ENCODE measurements around the gene COL24A1. TPM values are rescaled to one million over a fixed set of nuclear protein-coding genes. Genes with fewer than 3 reads are reported as not detected.

The COL24A1 gene
- total and polyA plus RNA-seq, 2 donors (not counting 1 experiment from before 2014, with no cell fraction given): not detected

DNA sequence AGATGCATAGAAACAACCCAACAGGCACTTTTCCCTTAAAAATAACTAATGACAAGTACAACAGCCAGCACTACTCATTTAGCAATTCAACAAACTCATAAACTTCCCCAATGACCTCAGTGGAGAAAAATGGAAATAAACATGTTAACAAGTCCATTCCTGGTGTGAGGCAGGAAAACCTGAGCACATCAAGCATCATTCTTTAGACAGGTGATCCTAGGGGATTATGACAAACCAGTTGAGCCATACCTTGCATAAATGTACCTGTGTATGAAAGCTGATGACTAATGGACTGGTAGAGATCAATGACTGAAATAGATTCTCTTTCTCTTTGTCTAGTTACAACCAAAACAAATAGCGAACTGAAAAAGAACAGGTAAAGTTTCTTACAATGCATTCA, 7.0 kb downstream of the COL24A1 start:
- Histone ChIP-seq H3K27me3 (replicated peaks in 1 of 4; ENCODE audit: control extremely low read depth in 1 of 4, control insufficient read depth in 3 of 4, insufficient read depth in 4 of 4, low read length in 3 of 4) (peaks cover 0 to 5% (median 0%) of the 10 kb centered on the region in 4 experiments), H3K27ac (ENCODE audit: low read length in 2 of 2) (no peak overlapping the region), H2AFZ (ENCODE audit: insufficient read depth, low read depth, low read length, poor library complexity, severe bottlenecking) (no peak overlapping the region), H3K4me2 (replicated peaks; ENCODE audit: low read depth, low read length, poor library complexity, severe bottlenecking) (no peak overlapping the region), H3K9ac (ENCODE audit: low read length) (no peak overlapping the region), H3K4me3 (ENCODE audit: control extremely low read depth in 1 of 5, extremely low read depth in 1 of 5, insufficient read depth in 1 of 5, low read depth in 2 of 5, low read length in 4 of 5) (no peak overlapping the region), H3K79me2 (ENCODE audit: control insufficient read depth, insufficient read depth, low read length) (no peaks in the 10 kb centered on the region), H3K4me1 (ENCODE audit: control insufficient read depth in 2 of 2, insufficient read depth in 2 of 2, low read length in 2 of 2) (no peaks in the 10 kb centered on the region), H4K20me1 (ENCODE audit: control insufficient read depth, insufficient read depth, low read length, poor library complexity, severe bottlenecking) (no peaks in the 10 kb centered on the region), H3K36me3 (replicated peaks in 1 of 2; ENCODE audit: control extremely low read depth in 1 of 2, control insufficient read depth in 1 of 2, extremely low read depth in 1 of 2, insufficient read depth in 2 of 2, low read length in 1 of 2) (no peaks in the 10 kb centered on the region), H3K9me3 (ENCODE audit: control extremely low read depth in 1 of 3, control insufficient read depth in 2 of 3, insufficient read depth in 1 of 3, low read length in 2 of 3) (no peaks in the 10 kb centered on the region)
- no peak for DNase-seq
- intact Hi-C loops (cut with micrococcal nuclease): no loop called here
- no peak for TF ChIP-seq EZH2 (IDR thresholded peaks at IDR 0.05; ENCODE audit: borderline replicate concordance, insufficient read depth, low read depth, low read length, poor library complexity, severe bottlenecking)
- TF ChIP-seq, protein P1, sequence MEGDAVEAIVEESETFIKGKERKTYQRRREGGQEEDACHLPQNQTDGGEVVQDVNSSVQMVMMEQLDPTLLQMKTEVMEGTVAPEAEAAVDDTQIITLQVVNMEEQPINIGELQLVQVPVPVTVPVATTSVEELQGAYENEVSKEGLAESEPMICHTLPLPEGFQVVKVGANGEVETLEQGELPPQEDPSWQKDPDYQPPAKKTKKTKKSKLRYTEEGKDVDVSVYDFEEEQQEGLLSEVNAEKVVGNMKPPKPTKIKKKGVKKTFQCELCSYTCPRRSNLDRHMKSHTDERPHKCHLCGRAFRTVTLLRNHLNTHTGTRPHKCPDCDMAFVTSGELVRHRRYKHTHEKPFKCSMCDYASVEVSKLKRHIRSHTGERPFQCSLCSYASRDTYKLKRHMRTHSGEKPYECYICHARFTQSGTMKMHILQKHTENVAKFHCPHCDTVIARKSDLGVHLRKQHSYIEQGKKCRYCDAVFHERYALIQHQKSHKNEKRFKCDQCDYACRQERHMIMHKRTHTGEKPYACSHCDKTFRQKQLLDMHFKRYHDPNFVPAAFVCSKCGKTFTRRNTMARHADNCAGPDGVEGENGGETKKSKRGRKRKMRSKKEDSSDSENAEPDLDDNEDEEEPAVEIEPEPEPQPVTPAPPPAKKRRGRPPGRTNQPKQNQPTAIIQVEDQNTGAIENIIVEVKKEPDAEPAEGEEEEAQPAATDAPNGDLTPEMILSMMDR (IDR thresholded peaks at IDR 0.05): no peak
- no peak overlapping the region for H3K27ac Mint-ChIP-seq
- 43% methylated on average over 1 of the region's 1 CpG for WGBS (ENCODE audit: insufficient coverage)
- ChIA-PET POLR2A (no interaction called here), CTCF (no interaction called here)
- no peaks in the 10 kb centered on the region for H3K4me1 Mint-ChIP-seq
- H3K27me3 Mint-ChIP-seq: peaks cover 11% of the 10 kb centered on the region
- no peaks in the 10 kb centered on the region for H3K9me3 Mint-ChIP-seq (ENCODE audit: insufficient read depth)
- no peak overlapping the region for H3K4me3 Mint-ChIP-seq
- ATAC-seq (ENCODE audit: low read depth): no peak

DNA sequence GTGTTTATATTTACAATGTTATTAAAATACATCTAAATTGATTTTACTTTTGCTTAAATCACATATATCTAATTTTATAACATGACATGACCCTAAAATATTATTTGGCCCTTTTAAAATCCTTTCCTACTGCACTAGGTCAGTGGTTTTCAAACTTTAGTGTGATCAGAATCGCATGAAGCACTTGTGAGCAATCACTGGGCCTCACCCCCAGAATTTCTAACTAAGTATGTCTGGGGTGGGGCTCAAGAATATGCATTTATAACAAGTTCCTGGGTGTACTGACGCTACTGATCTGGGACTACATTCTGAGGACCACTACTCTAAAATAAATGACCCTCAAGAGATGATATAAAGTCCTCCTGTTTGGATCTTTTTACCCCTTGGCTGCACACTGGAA, 8.8 kb downstream of the COL24A1 start:
- TF ChIP-seq, protein P1 (IDR thresholded peaks at IDR 0.05): no peak
- TF ChIP-seq EZH2 (IDR thresholded peaks at IDR 0.05; ENCODE audit: borderline replicate concordance, insufficient read depth, low read depth, low read length, poor library complexity, severe bottlenecking): no peak
- Histone ChIP-seq H3K4me2 (replicated peaks; ENCODE audit: low read depth, low read length, poor library complexity, severe bottlenecking) (no peak overlapping the region), H3K27me3 (replicated peaks in 1 of 4; ENCODE audit: control extremely low read depth in 1 of 4, control insufficient read depth in 3 of 4, insufficient read depth in 4 of 4, low read length in 3 of 4) (no peaks in the 10 kb centered on the region), H3K4me1 (ENCODE audit: control insufficient read depth in 2 of 2, insufficient read depth in 2 of 2, low read length in 2 of 2) (no peaks in the 10 kb centered on the region), H3K9ac (ENCODE audit: low read length) (no peak overlapping the region), H3K9me3 (ENCODE audit: control extremely low read depth in 1 of 3, control insufficient read depth in 2 of 3, insufficient read depth in 1 of 3, low read length in 2 of 3) (no peaks in the 10 kb centered on the region), H3K36me3 (replicated peaks in 1 of 2; ENCODE audit: control extremely low read depth in 1 of 2, control insufficient read depth in 1 of 2, extremely low read depth in 1 of 2, insufficient read depth in 2 of 2, low read length in 1 of 2) (no peaks in the 10 kb centered on the region), H4K20me1 (ENCODE audit: control insufficient read depth, insufficient read depth, low read length, poor library complexity, severe bottlenecking) (no peaks in the 10 kb centered on the region), H2AFZ (ENCODE audit: insufficient read depth, low read depth, low read length, poor library complexity, severe bottlenecking) (no peak overlapping the region), H3K79me2 (ENCODE audit: control insufficient read depth, insufficient read depth, low read length) (no peaks in the 10 kb centered on the region), H3K4me3 (ENCODE audit: control extremely low read depth in 1 of 5, extremely low read depth in 1 of 5, insufficient read depth in 1 of 5, low read depth in 2 of 5, low read length in 4 of 5) (no peak overlapping the region), H3K27ac (ENCODE audit: low read length in 2 of 2) (no peak overlapping the region)
- H3K9me3 Mint-ChIP-seq (ENCODE audit: insufficient read depth): no peaks in the 10 kb centered on the region
- DNase-seq (no peak), ATAC-seq (ENCODE audit: low read depth) (no peak)
- no CpG with 5 or more reads among the region's 2 CpGs for WGBS (ENCODE audit: insufficient coverage)
- ChIA-PET POLR2A (no interaction called here), CTCF (no interaction called here)
- intact Hi-C loops (cut with micrococcal nuclease): no loop called here
- H3K27ac Mint-ChIP-seq: no peak overlapping the region
- peaks cover 4% of the 10 kb centered on the region for H3K27me3 Mint-ChIP-seq
- no peaks in the 10 kb centered on the region for H3K4me1 Mint-ChIP-seq
- no peak overlapping the region for H3K4me3 Mint-ChIP-seq
